Activated T-helper 1 cell treated with anti-CD3 and anti-CD28 coated beads, Interleukin-2, amount 50 U/mL, for 16 hours (primary cell): ENCODE measurements around the gene NPAS2.

ENCODE experiments used
- DNase-seq, 2 donors: peaks; one replicate each; pipeline ENCODE4 v3.0.0-alpha.2; 2020; ENCODE audit warnings: low read depth in 1 of 2, low spot score in 1 of 2

Gene NPAS2

DNA sequence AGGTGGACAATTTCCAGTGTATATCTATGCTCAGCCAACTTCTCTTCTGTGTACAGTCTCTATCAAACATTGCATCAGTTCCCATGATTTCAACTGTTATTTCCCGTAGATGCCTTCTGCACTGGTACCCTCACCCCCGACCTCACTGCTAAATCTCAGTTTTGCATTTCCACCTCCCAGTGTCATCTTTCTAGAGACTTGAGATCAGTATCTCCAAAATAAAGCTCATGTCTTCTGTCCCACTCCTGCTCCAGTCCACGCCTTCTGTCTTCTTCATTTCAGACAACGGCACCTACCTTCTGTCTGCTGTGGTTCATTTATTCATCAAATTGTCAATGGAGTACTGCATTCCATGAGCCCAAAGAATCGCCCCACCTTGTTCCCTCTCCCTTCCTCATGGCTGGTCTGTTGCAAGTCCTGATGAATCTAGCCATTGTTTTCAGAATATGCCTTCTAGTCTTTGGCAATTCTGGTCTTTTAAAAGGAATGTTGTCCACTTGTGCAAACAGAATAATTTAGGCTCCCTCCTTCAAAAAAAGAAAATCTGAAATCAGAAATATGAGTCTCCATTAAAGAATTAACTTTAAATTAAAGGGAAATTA, 23.3 kb upstream of the NPAS2 start:
- DNase-seq = no peak

DNA sequence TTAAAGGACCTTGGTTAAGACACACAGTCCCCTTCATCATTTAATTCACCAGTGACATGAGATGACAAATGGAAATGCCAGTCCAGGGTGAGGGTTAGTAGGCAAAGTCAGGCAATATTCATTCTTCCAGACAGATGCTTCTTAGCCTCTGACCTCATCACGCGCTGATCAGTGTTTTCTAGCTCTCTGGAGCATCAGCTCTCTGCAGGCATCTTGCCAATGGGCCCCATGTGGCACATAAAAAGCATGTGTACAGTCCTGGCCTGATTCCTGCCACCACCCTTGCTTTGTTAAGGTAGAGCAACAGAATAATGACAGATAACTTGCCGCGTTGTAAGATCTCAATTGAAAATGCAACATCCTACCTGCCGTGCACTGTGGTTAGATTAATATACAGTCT, 20.3 kb upstream of the NPAS2 start:
- no peak for DNase-seq

DNA sequence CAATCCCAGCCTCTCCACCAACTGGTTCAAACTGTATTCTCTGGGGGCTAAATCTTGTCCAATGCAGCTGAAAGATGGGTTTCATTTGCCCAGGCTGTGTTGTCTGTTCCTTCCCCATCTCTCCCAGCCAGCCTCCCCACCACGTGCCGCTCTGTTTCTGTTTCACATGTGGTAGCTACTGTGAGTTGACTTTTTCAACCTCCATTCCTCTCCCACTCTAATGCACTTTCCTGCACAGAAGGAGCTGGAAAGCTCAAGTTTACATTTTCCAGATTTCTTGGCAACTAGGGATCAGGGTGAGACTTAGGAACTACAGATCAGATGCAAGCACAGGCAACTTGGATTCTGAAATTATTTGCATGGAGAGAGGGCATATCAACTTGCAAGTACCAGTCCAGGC, 19.0 kb upstream of the NPAS2 start:
- DNase-seq = no peak

DNA sequence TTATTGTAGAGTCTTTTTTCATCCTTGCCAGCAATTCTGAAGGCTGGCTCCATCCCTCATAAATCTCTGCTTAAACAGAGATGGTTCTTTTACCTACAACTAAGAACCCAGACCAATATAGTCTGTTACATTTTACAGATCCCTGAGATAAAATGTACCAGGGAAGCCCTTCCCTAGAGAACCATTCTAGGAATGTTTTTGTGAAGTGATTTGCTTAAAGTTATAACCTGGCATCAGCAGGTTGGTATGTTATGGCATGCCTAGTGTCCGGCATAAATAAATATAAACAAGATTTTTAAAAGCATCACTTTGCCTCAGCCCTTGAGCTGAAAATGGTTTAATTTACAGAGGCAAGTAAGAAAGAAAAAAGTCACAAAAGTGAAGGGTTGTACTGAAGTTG, 18.5 kb upstream of the NPAS2 start:
- DNase-seq = no peak

DNA sequence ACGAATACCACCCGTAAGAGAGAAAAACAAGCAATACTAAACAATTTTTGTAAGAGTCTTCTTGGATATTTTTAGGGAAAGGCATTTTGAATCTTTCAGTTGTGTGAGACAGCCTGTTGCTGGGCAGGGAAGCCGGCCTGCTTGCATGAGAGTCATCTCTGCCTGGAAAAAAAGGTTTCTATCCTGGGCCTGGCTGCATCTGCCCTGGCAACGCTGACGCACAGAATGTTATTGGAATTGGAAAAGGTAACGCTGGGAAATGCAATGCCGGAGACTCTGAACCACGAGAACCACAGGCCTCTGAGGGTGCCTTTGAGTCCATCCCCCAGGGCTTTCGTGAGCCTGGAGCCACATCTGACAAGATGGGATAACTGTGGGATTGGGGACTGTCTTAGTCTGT, 17.9 kb upstream of the NPAS2 start:
- no peak for DNase-seq

DNA sequence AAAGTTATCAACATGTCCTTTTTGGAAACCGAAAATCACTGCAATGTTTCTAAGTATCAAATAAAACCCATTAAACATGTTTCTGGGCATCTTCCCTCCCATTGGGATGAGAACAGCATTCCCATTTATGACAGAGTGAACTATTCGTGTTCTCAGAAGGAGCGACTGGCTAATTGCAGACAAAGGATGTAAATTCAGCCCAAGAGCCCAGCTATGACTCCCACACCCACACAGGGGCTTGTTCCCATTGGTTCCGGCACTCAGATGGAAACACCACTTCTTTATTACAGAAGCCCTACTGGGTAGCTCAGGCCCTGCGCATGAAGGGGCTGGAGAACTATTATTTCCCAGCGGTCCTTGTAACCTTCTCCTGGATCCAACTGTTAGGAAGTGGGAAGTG, 16.6 kb upstream of the NPAS2 start:
- DNase-seq = no peak

DNA sequence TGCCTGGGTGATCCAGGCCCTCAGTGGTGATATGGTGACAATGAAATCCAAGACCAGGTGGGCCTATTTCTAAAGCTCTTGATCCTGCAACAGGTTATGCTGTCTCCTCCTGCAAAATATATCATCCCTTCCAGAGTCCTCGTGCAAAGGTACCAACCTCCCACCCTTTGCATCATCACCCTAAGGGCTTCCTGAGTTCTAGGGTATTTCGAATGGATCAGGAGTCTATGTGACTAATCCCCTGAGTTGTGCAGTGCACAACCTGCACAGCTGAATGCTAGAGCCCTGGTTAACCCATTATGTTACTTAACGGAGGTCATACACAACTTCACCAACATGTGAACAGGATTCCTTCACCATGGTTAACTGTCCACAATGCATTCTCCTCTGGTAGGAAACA, 13.4 kb upstream of the NPAS2 start:
- DNase-seq = no peak

DNA sequence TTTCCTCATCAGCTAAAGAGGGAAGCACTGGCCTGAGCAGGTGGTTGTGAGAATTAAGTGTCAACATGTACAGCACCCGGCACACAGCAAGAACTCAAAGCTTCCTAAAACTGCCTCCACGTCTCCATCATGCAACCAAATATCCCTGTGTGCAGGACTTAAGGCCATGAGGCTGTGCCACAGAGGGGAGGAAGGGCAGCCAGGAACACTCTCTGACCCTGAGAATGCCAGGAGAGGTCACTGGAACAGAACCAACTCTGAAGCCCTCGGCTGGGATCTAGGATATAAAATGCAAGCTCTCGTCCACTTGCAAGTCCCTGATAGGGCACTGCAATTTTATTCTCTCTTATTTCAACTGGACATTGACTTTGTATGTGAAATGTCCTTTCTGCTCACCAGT, 12.2 kb upstream of the NPAS2 start:
- no peak for DNase-seq

DNA sequence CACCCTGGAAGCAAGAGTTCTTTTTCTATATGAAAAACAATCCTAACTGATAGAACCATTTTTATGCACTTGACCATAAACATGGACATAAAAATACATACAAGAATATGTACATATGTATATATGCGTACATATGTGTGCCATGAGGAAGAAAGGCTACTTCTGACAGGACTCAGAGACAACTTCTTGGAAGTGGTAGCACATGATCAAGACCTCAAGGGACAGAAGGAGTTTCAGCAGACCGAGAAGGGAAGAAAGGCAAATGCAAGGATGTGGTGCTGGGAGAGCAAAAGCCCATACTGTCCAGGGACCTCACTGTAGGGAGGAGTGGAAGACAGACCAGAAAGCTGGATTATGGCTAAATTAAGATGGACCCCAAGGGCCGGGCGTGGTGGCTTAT, 11.4 kb upstream of the NPAS2 start:
- DNase-seq = no peak

DNA sequence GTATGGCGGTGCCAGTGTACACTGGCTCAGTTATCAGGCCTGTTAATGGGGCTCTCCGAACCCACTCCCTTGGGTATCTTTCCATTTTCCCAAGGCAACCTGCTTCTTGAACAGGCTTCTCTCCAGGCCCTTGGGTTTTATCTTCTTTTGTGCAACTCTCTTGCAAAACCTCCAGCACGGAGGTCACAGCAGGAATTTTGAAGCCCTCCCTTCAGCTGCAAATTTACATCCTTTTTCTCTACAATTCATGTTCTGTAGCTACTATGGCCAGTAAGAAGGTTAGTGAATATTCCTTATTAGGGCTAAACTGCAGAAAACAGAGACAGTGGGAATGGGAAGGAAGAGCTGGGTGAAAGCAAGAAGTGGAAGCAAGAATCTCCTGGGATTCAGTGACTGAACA, 10.4 kb upstream of the NPAS2 start:
- DNase-seq = no peak

DNA sequence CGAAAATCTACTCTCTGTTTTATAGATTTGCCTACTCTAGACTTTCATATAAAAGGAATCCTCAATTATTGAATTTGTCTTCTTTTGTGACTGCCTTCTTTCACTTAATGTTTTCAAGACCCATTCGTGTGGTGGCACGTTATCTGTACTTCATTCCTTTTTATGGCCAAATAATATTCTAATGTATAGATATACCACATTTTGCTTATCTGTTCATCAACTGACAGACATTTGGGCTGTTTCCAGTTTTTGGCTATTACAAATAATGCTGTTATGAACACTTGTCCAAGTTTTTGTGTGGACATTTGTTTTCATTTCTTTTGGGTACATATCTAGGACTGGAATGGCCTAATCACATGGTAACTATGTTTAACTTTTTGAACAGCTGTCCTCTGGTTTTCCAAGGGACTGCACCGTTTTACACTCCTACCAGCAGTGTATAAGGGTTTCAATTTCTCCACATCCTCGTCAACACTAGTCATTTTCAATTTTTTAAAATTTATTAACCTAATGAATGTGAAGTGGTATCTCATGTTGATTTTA, 9.3 kb upstream of the NPAS2 start:
- DNase-seq = no peak

DNA sequence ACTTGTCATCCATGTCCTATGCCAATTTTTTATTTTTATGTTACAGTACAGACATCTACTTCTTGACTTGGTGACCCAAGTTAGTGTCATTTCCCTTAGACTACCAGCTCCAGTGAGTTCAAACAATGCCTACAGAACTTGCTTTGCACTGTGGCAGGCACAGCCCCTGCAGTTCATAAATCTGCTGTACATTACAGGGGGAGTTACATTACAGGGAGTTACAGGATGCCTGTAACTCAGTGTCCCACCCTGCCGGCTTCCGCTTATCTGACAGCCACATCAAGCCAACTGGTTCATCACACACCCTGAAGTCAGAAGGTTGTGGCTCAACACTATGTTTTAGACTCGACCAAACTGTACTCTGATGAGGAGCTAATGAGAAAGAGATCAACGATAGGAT, 7.8 kb upstream of the NPAS2 start:
- DNase-seq = no peak

DNA sequence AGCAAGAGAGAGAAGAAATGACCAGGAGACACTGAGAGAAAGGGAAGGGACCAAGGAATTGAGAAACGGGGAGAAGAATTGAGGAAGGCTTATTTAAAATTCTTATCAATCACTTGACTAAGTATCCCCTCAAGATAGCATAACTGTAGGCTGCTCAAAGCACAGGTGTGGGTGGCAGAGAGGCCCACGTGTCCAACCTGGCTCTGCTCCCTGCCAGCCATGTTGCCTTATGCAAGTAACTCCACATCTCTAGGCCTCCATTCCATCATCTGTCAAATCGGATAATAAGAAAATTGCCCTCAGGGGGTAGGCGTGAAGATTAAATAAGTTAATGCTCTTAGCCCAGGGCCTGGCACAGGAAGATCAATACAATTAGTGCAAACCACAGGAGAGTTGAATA, 7.4 kb upstream of the NPAS2 start:
- no peak for DNase-seq

DNA sequence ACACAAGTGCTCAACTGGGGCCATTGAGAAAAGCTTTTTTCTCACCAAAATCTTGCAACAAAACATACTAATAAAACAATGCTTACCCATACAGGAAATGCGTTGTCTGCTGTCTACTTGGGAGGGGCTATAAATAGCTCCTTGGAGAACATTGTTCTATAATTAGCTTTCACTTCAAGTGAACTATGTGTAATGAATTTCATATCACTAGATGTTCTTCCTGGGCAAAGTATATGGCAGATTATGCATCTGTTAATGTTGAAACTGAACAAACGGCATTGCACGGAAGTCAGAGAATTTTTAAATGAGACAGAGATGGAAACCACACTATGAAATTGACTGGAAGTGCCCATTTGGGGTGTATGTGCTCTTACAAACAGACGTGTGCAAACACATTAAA, 6.4 kb upstream of the NPAS2 start:
- DNase-seq = no peak

DNA sequence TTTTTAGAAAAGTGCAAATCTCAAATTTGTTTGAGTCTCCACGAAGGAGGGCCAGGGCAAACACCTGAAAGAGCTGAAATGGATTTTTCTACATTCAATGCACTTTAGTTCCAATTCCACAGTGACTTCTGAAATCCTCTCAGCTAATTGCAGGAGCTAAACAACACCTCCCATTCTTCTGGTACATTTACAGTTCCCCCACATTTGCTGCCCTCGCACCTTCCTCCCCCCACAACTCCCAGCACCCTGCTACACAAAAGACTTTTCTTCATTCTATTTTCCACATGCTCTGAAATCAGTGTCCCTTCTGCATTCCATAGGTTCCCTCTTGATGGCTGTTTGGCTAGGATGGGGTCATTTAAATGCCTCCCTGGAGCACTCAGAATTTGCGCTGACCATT, 5.9 kb upstream of the NPAS2 start:
- no peak for DNase-seq

DNA sequence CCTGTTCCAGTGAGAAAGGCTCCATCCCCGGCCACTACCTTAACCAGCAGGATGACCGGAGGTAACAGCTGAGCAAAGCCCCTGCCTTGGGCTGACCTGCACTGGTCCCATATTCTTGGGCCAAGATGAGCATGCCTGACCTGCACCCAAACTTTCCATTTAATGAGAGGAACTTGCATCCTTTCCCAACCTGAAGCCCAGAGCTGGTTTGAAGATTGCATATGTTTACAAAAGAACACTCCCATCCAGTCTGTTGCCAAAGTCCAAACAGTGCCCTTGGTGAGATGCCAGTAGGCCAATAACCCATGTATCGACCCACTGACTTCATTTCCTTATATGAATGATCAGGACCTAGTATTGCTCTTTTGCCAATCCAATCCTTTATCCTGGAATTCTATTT, 5.5 kb upstream of the NPAS2 start:
- DNase-seq = no peak

DNA sequence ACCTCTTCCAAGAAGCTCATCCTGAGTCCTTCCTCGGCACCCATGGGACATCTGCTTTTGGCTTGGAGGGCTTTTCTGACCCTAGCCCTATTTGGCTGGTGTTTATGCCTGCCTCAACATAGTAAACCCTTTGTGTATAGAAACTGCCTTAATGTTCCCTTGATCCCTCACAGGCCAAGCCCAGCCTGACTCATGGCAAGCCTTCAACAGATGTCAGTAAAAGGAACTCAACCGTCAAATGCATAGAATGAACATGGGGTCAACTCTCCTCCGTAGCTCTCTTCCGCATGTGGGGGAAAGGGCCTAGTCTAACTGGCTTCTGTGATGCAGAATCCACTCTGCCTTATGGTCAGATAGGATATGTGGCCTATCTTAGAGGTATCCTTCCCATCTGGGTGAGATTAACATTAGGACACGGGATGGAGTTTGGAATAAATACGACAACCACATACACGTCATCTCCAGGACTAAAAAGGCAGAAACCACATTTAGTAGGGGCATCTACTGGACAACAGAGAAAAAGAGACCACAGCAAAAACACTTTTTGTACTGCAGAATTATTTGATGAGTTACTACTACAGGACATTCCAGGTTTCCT, 2.5 kb upstream of the NPAS2 start:
- DNase-seq = no peak

DNA sequence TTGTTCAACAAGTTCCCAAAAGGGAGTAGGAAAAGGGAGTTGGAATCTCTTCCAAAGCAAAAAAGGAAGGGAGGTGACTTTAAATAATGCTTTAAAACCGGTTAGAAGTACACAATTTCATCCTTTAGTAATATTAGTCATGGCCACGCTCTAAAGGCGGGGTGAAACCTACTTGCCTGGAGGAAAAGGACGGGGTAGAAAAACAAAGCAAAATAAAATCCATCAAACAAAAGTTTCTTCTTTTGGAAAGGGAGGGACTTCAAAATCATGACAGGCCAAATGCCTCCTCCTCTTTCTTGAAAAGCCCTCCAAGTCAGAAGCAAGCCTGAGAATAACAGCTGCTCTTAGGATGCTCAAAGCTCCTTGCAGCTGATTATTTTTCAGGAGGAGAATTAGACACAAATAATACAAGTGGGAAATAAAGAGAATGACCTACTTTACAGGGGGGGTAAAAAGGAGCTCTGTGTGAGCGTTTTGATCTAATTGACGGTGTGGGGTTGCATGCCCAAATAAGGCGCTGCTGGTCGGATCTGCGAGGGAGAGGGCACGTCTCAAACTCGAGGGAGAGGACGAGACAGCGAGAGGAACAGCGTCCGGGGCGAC, 1.8 kb upstream of the NPAS2 start:
- DNase-seq = no peak

DNA sequence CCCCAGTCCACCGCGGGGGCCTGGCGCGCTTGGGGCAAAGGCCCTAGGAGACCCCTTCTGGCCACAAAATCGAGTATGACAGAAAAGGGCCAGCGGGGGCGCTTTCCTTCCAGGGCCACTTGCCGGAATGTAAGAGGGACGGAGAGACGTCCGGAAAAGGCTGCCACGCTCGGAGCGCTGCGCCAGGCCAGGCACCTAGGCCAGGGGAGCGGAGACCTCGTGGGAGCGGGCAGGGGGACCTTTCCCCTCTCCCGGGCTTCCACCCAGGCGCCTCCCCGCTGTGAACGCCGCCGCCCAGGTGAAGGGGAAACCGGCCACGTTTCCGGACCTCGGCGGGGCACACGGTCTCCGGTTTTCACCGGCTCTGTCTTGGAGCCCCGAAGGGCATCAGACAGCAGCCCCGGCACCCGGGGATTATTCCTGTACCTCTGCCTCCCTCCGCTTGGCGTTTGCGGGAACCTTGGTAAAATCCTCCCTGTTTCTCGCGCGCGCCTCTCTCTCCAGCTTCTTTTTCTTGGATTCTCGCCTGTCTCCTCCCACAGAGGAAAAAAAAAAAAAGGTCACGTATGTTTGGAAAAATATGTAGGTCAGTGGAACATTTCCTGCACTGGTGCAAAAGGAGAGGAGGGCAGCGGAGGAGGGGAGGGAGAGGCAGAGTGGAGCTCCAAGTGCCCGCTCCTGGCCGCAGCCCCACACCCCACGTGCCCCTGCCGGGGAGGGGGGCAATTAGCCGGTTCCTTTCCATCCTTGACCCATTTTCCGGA, 1.2 kb upstream of the NPAS2 start:
- no peak for DNase-seq

DNA sequence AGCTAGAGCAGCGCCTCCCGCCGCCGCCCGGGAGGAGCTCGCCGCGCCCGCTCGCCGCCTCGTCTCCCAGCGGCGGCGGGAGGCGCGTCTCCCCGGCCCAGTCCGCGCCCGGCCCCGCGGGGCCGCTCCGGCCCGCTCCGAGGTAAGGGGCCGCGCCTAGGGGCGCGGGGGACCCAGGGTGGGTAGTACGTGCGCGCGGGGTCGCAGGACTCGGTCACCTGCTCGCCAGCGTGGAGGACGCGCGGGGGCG, 259 bp downstream of the NPAS2 start:
- DNase-seq = no peak

DNA sequence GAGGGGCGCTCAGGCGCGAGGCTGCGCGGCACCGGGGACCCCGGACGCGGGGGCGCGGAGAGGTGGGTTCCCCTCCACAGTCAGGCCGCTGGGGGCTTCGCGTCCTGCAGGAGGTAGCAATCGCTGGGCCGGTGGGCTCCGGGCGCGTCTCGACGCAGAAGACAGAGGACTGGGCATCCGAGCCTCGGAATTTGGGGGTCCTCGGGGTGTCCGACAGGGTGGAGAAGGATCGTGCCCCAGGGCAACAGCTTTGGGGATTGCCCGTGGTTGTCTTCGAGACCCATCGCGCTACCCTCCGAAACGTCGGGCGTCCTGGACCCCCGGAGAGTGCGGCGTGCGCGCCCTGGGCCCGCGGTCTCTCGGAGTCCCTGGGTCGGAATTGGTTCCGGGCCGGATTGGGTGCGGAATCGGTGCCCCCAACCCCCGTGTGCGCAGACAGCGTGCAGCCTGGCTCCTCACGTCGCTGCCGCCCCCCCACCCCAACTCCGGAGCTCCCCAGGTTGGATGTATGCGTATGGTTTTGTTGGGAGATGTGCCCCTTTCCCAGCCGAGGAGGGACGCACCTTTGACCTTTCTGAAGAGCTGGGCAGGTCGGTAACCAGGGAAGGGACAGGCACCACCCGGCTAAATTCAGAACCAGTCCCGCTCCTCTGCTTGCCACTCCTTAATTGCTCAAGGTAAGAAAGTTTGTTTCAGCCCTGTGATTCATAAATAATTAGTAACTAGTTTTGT, 750 bp downstream of the NPAS2 start:
- no peak for DNase-seq
